ENCODE results near the gene PTPN4. TPM values are rescaled to one million over a fixed set of nuclear protein-coding genes. Genes with fewer than 3 reads are reported as not detected.

Gene PTPN4
- total and polyA plus RNA-seq, 2 of the 8 experiments (the other 6 are each of a cell fraction or from before 2014, with no cell fraction given) = 28.5 to 105 TPM

GRCh38 chr2:119755906-119756305 is 3.8 kb upstream of the PTPN4 start:
- Histone ChIP-seq H3K4me1 (replicated peaks in 1 of 4; ENCODE audit: control insufficient read depth in 3 of 4, insufficient read depth in 4 of 4, low read length in 3 of 4) (peaks cover 0 to 8% (median 5%) of the 10 kb centered on the region in 4 experiments; a peak in 4 of 7 replicates), H2BK5ac (ENCODE audit: low read depth, low read length) (no peak overlapping the region), H3K79me2 (ENCODE audit: control insufficient read depth in 1 of 2, insufficient read depth in 2 of 2, low read length in 2 of 2) (peaks cover 2 to 8% of the 10 kb centered on the region in 2 experiments; a peak in 3 of 4 replicates), H3K27me3 (replicated peaks in 1 of 4; ENCODE audit: control insufficient read depth in 3 of 4, extremely low read depth in 1 of 4, insufficient read depth in 3 of 4, low read length in 3 of 4) (no peaks in the 10 kb centered on the region), H3K9me3 (ENCODE audit: insufficient read depth in 2 of 2, low read depth in 1 of 2, low read length in 1 of 2) (no peaks in the 10 kb centered on the region), H3K27ac (ENCODE audit: low read depth, low read length) (no peak overlapping the region), H3K18ac (ENCODE audit: extremely low read depth, low read length) (no peak overlapping the region), H2AK5ac (ENCODE audit: low read depth, low read length) (no peak overlapping the region), H3K56ac (replicated peaks; ENCODE audit: insufficient read length, low read depth, low read length) (no peak overlapping the region), H2BK15ac (ENCODE audit: low read length) (no peak overlapping the region), H3K79me1 (ENCODE audit: low read depth, low read length) (no peaks in the 10 kb centered on the region), H2BK12ac (ENCODE audit: low read depth, low read length) (no peak overlapping the region), H3K23me2 (ENCODE audit: low read depth, low read length) (peaks cover 6% of the 10 kb centered on the region; the same call in 1 of the 2 replicates), H4K20me1 (replicated peaks in 1 of 2; ENCODE audit: control insufficient read depth in 1 of 2, insufficient read depth in 2 of 2, low read length in 2 of 2) (no peaks in the 10 kb centered on the region), H4K5ac (ENCODE audit: insufficient read length, low read depth, low read length) (no peak overlapping the region), H4K91ac (replicated peaks; ENCODE audit: insufficient read length, low read length) (no peak overlapping the region), H3K23ac (ENCODE audit: insufficient read length) (no peak overlapping the region), H2AFZ (ENCODE audit: low read length) (no peak overlapping the region), H3K14ac (ENCODE audit: insufficient read length) (no peak overlapping the region), H3K4me3 (ENCODE audit: extremely low read depth in 1 of 4, insufficient read depth in 2 of 4, low read depth in 3 of 4, low read length in 4 of 4) (no peak overlapping the region), H2BK20ac (ENCODE audit: low read length) (no peak overlapping the region), H3K9ac (replicated peaks in 1 of 4; ENCODE audit: extremely low read depth in 1 of 4, low read depth in 3 of 4, low read length in 3 of 4) (no peak overlapping the region), H4K8ac (ENCODE audit: extremely low read depth, insufficient read depth, low read length) (no peak overlapping the region), H3K36me3 (ENCODE audit: control insufficient read depth in 2 of 4, insufficient read depth in 4 of 4, low read length in 3 of 4) (no peaks in the 10 kb centered on the region), H3K4me2 (ENCODE audit: insufficient read depth in 1 of 2, low read depth in 2 of 2, low read length in 2 of 2) (no peak overlapping the region), H3K4ac (replicated peaks; ENCODE audit: insufficient read length, low read depth, low read length) (no peak overlapping the region), H2BK120ac (replicated peaks; ENCODE audit: low read depth, low read length) (no peak overlapping the region)
- POLR2A ChIA-PET (ENCODE audit: partially characterized antibody) = no interaction called here
- FAIRE-seq (no peak), DNase-seq (ENCODE audit: low read depth in 1 of 2, low spot score in 2 of 2) (no peak)
- CTCF ChIA-PET (ENCODE audit: partially characterized antibody) = interaction anchor here (1.2 to 2.1 kb wide), 6 partner anchors 9 to 74 kb away, joined by 3 to 8 read pairs (median 4); no protein-coding TSS in a partner anchor
- 85% methylated on average over 1 of the region's 1 CpG; no CpG with 5 or more reads in 1 of the 2 experiments for WGBS, 2 experiments (ENCODE audit: extremely low coverage in 1 of 2, insufficient coverage in 1 of 2, insufficient read length in 1 of 2, insufficient replicate concordance in 2 of 2, low coverage in 1 of 2, low lambda C conversion rate in 2 of 2, missing lambda C conversion rate in 1 of 2)
- TF ChIP-seq GTF2F1 (IDR thresholded peaks at IDR 0.05; ENCODE audit: borderline replicate concordance, low read depth, low read length) = no peak
- no peak for TF ChIP-seq SIX5 (IDR thresholded peaks at IDR 0.05; ENCODE audit: low read depth, low read length)
- TF ChIP-seq POLR2A (IDR thresholded peaks at IDR 0.05; ENCODE audit: control extremely low read depth in 1 of 2, low read depth in 2 of 2, low read length in 2 of 2) = no peak
- no peak for TF ChIP-seq CBX8 (IDR thresholded peaks at IDR 0.05; ENCODE audit: borderline replicate concordance, low read depth, low read length)
- TF ChIP-seq SUZ12 (IDR thresholded peaks at IDR 0.05; ENCODE audit: low read length) = no peak
- TF ChIP-seq CTBP2 (IDR thresholded peaks at IDR 0.05; ENCODE audit: borderline replicate concordance, insufficient read depth, insufficient read length, low read length) = no peak
- no peak for TF ChIP-seq SRF (IDR thresholded peaks at IDR 0.05; ENCODE audit: low read depth, low read length)
- TF ChIP-seq RNF2 (IDR thresholded peaks at IDR 0.05; ENCODE audit: borderline replicate concordance, low read depth, low read length, missing control alignments, poor library complexity, severe bottlenecking) = no peak
- TF ChIP-seq SIRT6 (IDR thresholded peaks at IDR 0.05; ENCODE audit: low read length) = no peak
- TF ChIP-seq TCF12 (IDR thresholded peaks at IDR 0.05; ENCODE audit: low read depth, low read length) = no peak
- no peak for TF ChIP-seq HDAC6 (IDR thresholded peaks at IDR 0.05; ENCODE audit: low read depth, low read length)
- TF ChIP-seq NANOG (IDR thresholded peaks at IDR 0.05; ENCODE audit: insufficient read depth, low read depth, low read length, poor library complexity, severe bottlenecking) = no peak
- TF ChIP-seq SIN3A (conservative IDR thresholded peaks at IDR 0.05 in 1 of 2, IDR thresholded peaks at IDR 0.05 in 1 of 2; ENCODE audit: low read depth in 1 of 2, low read length in 2 of 2) = no peak
- TF ChIP-seq ASH2L (IDR thresholded peaks at IDR 0.05; ENCODE audit: low read length) = no peak

Measured in H1 (cell line).